ENCODE data around the gene PROM1. TPM values are rescaled to one million over a fixed set of nuclear protein-coding genes. Genes with fewer than 3 reads are reported as not detected.

The PROM1 gene
- total and polyA plus RNA-seq, 2 donors from 2014 or later = 28.8 to 276 TPM

DNA sequence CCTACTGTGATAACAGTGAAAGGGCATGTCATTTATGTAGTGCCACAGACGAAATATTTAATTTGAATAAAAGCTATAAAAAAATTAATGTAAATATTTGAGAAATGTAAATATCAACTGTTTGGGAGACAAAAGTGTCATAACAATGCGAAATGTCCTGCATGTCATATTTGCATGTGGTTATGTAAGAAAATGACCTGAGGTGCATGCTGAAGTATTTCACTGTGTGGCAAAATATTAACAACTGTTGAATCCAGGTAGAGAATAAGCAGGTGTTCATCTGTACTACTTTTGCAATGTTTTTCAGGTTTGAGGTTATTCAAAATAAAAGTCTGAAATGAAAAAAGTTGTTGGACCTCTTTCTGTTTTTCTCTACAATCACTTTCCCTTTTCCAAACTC is 30.9 kb downstream of the PROM1 start:
- H3K9me3 ChIP-seq (ENCODE audit: control insufficient read depth in 2 of 3, insufficient read depth in 1 of 3, low read length in 3 of 3) = no peaks in the 10 kb centered on the region
- no peak overlapping the region for H3K27ac ChIP-seq (ENCODE audit: low read depth in 2 of 2, low read length in 2 of 2)
- intact Hi-C loops (cut with DNase I) = no loop called here
- no peaks in the 10 kb centered on the region for H3K27me3 ChIP-seq (ENCODE audit: control insufficient read depth, insufficient read depth, low read length)
- H3K9ac ChIP-seq (ENCODE audit: low read length in 3 of 3) = no peak overlapping the region
- FAIRE-seq (no peak), DNase-seq (no peak)
- no peaks in the 10 kb centered on the region for H3K36me3 ChIP-seq (ENCODE audit: control insufficient read depth in 2 of 3, insufficient read depth in 3 of 3, low read length in 3 of 3)
- no peak overlapping the region for H3K4me3 ChIP-seq (ENCODE audit: low read length in 3 of 3)
- TF ChIP-seq CTCF (IDR thresholded peaks at IDR 0.05; ENCODE audit: borderline replicate concordance, extremely low read depth, insufficient read depth) = no peak
- peaks cover 0 to 12% (median 10%) of the 10 kb centered on the region in 3 donors for H3K4me1 ChIP-seq (ENCODE audit: control insufficient read depth in 2 of 3, insufficient read depth in 2 of 3, low read depth in 1 of 3, low read length in 3 of 3)

GRCh38 chr4:16051980-16052379 is 31.8 kb downstream of the PROM1 start:
- DNase-seq (no peak), FAIRE-seq (no peak)
- Histone ChIP-seq H3K27ac (ENCODE audit: low read depth in 2 of 2, low read length in 2 of 2) (no peak overlapping the region), H3K27me3 (ENCODE audit: control insufficient read depth, insufficient read depth, low read length) (no peaks in the 10 kb centered on the region), H3K4me1 (ENCODE audit: control insufficient read depth in 2 of 3, insufficient read depth in 2 of 3, low read depth in 1 of 3, low read length in 3 of 3) (peaks cover 0 to 12% (median 9%) of the 10 kb centered on the region in 3 donors), H3K36me3 (ENCODE audit: control insufficient read depth in 2 of 3, insufficient read depth in 3 of 3, low read length in 3 of 3) (no peaks in the 10 kb centered on the region), H3K4me3 (ENCODE audit: low read length in 3 of 3) (no peak overlapping the region), H3K9me3 (ENCODE audit: control insufficient read depth in 2 of 3, insufficient read depth in 1 of 3, low read length in 3 of 3) (no peaks in the 10 kb centered on the region), H3K9ac (ENCODE audit: low read length in 3 of 3) (no peak overlapping the region)
- intact Hi-C loops (cut with DNase I) = no loop called here
- TF ChIP-seq CTCF (IDR thresholded peaks at IDR 0.05; ENCODE audit: borderline replicate concordance, extremely low read depth, insufficient read depth) = no peak

DNA sequence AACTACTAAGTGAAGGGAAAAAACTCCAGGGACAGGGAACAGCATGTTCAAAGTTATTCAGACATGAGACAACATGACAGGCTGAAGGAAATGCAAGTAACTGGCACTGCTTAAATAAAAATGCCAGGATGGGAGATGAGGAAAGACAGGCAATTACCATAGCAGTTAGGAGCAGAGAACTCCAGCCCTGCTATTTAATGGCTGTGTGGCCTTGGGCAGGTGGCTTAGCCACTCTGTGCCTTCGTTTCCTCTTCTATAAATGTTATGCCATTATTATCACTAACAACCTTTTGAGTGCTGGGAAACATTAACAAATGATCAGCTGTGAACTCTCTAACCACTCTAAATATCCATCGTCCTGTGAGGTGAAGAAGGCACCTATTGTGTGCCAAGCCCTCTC is 32.7 kb downstream of the PROM1 start:
- peaks cover 0 to 4% (median 1%) of the 10 kb centered on the region in 3 donors for H3K4me1 ChIP-seq (ENCODE audit: control insufficient read depth in 2 of 3, insufficient read depth in 2 of 3, low read depth in 1 of 3, low read length in 3 of 3)
- no peak for FAIRE-seq
- no peaks in the 10 kb centered on the region for H3K9me3 ChIP-seq (ENCODE audit: control insufficient read depth in 2 of 3, insufficient read depth in 1 of 3, low read length in 3 of 3)
- H3K36me3 ChIP-seq (ENCODE audit: control insufficient read depth in 2 of 3, insufficient read depth in 3 of 3, low read length in 3 of 3) = no peaks in the 10 kb centered on the region
- H3K4me3 ChIP-seq (ENCODE audit: low read length in 3 of 3) = no peak overlapping the region
- no peak for DNase-seq
- H3K9ac ChIP-seq (ENCODE audit: low read length in 3 of 3) = no peak overlapping the region
- intact Hi-C loops (cut with DNase I) = no loop called here
- H3K27ac ChIP-seq (ENCODE audit: low read depth in 2 of 2, low read length in 2 of 2) = no peak overlapping the region
- no peaks in the 10 kb centered on the region for H3K27me3 ChIP-seq (ENCODE audit: control insufficient read depth, insufficient read depth, low read length)
- TF ChIP-seq CTCF (IDR thresholded peaks at IDR 0.05; ENCODE audit: borderline replicate concordance, extremely low read depth, insufficient read depth) = no peak

GRCh38 chr4:16050669-16051068 is 33.2 kb downstream of the PROM1 start:
- no peaks in the 10 kb centered on the region for H3K36me3 ChIP-seq (ENCODE audit: control insufficient read depth in 2 of 3, insufficient read depth in 3 of 3, low read length in 3 of 3)
- no peak for TF ChIP-seq CTCF (IDR thresholded peaks at IDR 0.05; ENCODE audit: borderline replicate concordance, extremely low read depth, insufficient read depth)
- FAIRE-seq (no peak), DNase-seq (no peak)
- intact Hi-C loops (cut with DNase I) = no loop called here
- H3K4me1 ChIP-seq (ENCODE audit: control insufficient read depth in 2 of 3, insufficient read depth in 2 of 3, low read depth in 1 of 3, low read length in 3 of 3) = peaks cover 0 to 2% (median 0%) of the 10 kb centered on the region in 3 donors
- no peak overlapping the region for H3K9ac ChIP-seq (ENCODE audit: low read length in 3 of 3)
- no peak overlapping the region for H3K27ac ChIP-seq (ENCODE audit: low read depth in 2 of 2, low read length in 2 of 2)
- no peaks in the 10 kb centered on the region for H3K9me3 ChIP-seq (ENCODE audit: control insufficient read depth in 2 of 3, insufficient read depth in 1 of 3, low read length in 3 of 3)
- H3K27me3 ChIP-seq (ENCODE audit: control insufficient read depth, insufficient read depth, low read length) = no peaks in the 10 kb centered on the region
- no peak overlapping the region for H3K4me3 ChIP-seq (ENCODE audit: low read length in 3 of 3)

Measured in kidney (tissue), 14 donors.